HG03378 (cell line): ENCODE measurements around the gene TBCK.

ENCODE experiments used
- ATAC-seq: cut with Tn5 transposase; IDR thresholded peaks from one replicate; pipeline ENCODE4 v1.9.1; 2021; ENCODE audit warnings: mild to moderate bottlenecking, moderate library complexity; ENCODE audit not compliant: unreplicated experiment

The TBCK gene

DNA sequence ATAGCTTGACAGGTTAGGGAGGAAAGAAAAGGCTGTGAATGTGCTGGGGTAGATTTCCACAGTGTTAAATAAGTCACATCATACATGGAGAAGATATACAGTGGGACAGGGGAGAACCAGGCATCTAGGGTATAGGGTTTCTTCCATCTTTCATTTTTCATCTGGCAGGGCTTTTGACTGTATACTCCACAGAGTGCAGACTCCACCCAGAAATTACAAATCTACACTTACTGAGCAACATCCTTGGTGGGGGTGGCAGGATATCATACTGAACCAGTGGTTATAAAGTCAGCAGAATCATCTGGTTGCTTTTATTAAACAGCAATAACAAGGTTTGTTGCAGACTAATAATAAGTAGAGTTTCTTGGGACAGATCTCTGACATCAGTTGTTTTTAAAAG, 266.5 kb downstream of the TBCK start:
- ATAC-seq = no peak

DNA sequence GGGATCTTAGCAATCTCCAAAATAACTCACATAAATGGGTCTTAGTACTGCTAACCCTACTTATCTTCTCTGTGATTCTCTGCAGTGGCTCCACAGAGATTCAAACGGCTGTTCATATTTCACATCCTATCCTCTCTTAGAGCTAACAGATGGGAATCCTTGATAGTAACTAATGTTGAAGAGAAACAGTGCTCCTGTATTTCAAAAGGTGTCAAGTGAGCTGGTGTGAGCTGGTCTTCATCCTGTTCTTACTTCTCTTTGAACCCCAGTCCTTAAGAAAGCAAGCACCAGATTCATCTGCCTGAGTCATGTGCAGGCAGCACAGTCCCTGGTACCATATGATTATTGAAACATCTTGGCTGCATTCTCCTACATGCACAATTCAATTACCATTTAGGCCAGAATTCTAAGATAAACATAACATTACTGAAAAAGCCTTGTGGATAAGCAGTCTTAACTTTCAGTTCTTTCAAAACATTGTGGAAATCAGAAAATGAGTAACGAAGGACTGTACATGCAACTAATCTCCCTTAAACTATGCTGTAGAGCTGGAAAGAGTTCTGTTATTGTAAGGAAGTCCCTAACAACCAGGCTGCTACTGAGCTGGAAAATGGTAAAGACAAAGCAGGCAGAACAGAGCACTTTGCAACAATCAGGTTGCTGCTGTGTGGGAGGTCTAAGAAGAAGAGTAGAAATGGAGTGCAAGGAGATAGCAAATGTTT, 267.6 kb downstream of the TBCK start:
- ATAC-seq = no peak

- no peak for ATAC-seq
Observed at GRCh38 chr4:106046083-106046482, 269.9 kb downstream of the TBCK start.

DNA sequence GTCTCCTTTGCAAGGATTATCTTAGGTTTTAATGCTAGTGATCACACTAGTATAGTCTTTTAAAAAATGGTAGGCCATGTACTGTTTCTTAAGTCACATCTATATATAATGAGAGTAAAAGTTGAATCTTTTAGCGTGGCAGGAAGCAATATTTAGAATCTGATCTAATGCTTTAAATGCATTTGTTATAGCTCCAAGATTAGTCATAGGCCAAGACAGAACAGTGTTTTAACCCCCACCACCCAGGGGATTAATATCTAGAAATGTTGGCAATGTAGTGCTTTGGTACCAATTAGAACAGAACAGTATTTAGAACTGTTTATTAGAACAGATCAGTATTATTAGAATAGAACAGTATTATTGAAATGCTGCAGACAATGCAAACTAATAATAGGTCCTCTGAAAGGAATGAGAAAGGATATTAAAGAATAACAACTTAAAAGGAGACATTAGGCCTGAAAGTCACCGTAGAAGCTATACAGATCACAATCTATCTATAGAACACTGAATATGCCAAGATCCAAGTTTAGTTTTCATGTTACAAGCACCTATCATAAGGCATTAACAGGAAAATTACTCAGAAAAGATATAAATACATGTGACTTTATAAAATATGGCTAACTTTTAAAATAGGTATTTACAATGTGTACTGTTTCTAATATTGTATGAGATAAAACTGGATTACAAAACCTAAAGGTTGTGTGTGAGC, 274.6 kb downstream of the TBCK start:
- no peak for ATAC-seq

DNA sequence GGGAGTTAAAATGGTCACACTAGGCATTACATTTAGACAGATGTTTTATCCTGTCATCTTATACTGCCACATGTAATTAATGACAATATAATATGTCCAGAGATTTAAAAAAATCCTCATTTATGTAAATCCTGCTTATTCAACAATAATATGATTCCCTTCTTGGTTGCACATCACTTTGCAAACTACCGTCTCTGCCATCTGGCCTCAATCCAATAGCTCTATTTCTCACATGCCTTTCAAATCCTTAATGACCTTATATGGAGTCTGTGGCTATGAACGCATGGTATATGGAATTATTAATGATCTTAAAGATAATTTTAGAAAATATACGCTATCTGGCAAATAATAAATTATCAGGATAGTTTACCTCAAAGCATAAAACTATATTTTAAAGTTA, 276.2 kb downstream of the TBCK start:
- no peak for ATAC-seq

GRCh38 chr4:106038908-106039307, 277.1 kb downstream of the TBCK start:
- ATAC-seq = no peak

GRCh38 chr4:106038012-106038411, 278.0 kb downstream of the TBCK start:
- ATAC-seq = no peak

- no peak for ATAC-seq
Observed at GRCh38 chr4:106036848-106037247, 279.2 kb downstream of the TBCK start.

DNA sequence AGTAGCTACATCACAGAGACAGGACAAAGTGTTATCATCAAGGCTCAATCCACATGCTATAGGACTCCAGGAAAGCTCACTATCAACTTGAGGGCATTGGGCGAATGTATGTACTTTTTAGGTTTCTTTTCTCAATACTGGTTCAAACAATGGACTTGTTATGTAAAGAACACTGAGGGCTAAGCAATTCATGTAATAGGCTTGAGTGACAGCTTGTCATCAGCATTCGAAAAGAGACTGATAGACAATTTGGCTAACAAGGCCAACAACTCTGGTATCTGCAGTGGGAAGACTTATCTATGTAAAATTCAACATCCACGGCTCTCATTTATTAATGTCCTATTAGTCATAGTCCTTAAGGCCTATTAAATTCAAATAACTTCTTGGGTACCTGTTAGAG, 279.7 kb downstream of the TBCK start:
- ATAC-seq = no peak

DNA sequence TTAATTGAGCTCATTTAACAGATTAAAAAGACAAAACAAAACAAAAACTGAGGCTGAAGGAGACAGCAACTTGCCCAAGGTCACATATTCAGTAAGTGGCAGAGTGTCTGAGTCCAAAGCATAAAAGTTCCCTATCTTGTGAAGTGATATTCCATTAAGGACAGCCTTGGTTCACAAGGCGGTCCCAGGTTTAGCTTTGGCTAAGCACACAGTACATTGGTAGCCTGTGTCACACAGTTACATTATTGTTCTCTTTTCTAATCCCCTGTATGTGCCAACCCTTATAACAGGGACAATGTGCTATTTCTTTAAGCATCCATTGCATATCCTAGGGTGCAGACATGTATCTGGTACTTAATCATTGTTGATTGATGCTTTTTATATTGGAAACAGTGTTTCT, 280.8 kb downstream of the TBCK start:
- no peak for ATAC-seq

DNA sequence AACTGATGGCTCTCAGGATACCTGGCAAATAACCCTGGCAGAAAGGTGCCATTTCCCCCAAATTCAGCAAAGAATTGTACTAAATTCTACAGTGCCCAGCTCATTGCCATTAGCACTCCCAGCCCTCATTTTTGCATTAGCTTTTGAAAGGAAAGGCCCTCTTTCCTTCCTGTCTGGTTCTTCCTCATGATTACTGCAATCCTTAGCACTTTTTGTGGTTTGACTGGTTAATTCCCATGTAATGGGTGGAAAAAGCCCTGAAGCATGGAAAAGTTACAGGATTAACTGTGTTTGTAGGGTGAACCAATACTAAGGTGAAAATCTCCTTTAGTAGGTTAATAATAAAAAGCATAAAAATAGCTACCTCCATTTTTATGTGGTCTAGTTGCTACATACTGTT, 281.3 kb downstream of the TBCK start:
- ATAC-seq = no peak

GRCh38 chr4:106034220-106034619, 281.8 kb downstream of the TBCK start:
- ATAC-seq = no peak

GRCh38 chr4:106033469-106033868, 282.5 kb downstream of the TBCK start:
- ATAC-seq = no peak

GRCh38 chr4:106032851-106033286, 283.1 kb downstream of the TBCK start:
- ATAC-seq = no peak

DNA sequence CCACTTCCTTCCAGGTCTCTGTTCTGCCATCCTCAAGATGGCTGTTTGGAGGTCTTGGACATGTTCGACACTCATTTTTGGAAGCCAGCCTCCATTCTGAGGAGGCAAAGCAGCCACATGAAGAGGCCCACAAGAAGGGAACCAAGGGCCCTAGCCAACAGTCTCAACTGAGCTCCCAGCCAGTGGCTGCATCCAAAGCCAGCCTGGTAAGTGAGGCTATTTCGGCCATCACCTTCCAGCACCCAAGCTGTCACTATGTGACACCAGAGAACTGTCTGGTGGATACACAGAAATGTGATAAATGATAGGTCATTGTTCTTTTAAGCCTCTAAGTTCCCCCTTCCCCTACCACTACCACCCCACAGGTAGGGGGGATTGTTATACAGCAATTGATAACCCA, 293.6 kb downstream of the TBCK start:
- no peak for ATAC-seq

DNA sequence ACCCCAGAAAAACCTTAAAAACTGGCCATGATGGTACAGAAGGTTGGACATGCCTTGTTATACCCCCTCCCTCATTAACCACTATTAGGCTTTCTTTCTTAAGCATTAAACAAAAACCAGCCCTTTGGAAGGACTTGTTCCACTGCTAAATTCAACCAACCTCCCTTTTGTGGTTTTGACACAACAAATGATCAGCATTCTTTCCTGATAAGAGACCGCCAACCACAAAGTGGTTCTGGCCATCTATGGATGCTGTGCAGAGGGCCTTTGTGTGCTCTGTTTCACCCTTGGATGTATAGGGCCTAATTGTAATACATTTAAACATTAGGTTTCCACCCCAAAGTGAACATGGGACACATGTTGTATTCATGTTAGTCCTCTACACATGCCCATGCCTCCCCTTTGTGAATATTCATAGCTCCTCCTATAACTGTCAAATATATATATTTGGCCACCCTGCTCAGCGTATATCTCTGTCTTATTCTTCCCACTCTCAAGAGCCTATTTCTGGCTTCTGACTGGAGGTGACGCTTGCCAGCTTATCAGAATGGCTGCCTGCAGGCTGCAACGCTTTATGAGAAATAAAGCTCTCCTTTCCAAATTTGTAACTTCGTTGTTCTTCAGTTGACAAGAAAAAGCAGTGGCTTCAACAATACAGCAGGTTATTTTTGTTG, 294.1 kb downstream of the TBCK start:
- no peak for ATAC-seq

- no peak for ATAC-seq
Observed at GRCh38 chr4:106019771-106020170, 296.2 kb downstream of the TBCK start.

- no peak for ATAC-seq
Observed at GRCh38 chr4:106017975-106018374, 298.0 kb downstream of the TBCK start.

- ATAC-seq = no peak
Observed at GRCh38 chr4:106011387-106011786, 304.6 kb downstream of the TBCK start.

- no peak for ATAC-seq
Observed at GRCh38 chr4:106010761-106011160, 305.2 kb downstream of the TBCK start.

GRCh38 chr4:106002994-106003393, 313.0 kb downstream of the TBCK start:
- ATAC-seq = no peak
